Fibroblast of the aortic adventitia (primary cell): ENCODE data around the gene PSMG3. TPM values are rescaled to one million over a fixed set of nuclear protein-coding genes. Genes with fewer than 3 reads are reported as not detected.

Source experiments
- DNase-seq: peaks from one replicate; pipeline ENCODE4 v3.0.0-alpha.2; 2010; ENCODE audit warnings: low read depth
- H3K4me3 ChIP-seq: 2 replicates; pipeline ENCODE4 v1.5.1; 2011; ENCODE audit warnings: low read depth, mild to moderate bottlenecking, control low read depth, low read length, moderate library complexity
- CTCF ChIP-seq: IDR thresholded peaks from 2 replicates; pipeline ENCODE4 v1.5.1; 2011; ENCODE audit warnings: mild to moderate bottlenecking, low read length, control low read depth, inconsistent platforms; ENCODE audit not compliant: insufficient read depth
- total RNA-seq: library from RNA; depleted of rRNA; stranded (reverse); fragments of >200 nt; gene quantifications from 2 replicates; pipeline ENCODE4 v1.2.3, GENCODE V29; 2012; ENCODE audit warnings: low replicate concordance

PSMG3 gene
- total RNA-seq, 1 donor = 20.5 TPM

DNA sequence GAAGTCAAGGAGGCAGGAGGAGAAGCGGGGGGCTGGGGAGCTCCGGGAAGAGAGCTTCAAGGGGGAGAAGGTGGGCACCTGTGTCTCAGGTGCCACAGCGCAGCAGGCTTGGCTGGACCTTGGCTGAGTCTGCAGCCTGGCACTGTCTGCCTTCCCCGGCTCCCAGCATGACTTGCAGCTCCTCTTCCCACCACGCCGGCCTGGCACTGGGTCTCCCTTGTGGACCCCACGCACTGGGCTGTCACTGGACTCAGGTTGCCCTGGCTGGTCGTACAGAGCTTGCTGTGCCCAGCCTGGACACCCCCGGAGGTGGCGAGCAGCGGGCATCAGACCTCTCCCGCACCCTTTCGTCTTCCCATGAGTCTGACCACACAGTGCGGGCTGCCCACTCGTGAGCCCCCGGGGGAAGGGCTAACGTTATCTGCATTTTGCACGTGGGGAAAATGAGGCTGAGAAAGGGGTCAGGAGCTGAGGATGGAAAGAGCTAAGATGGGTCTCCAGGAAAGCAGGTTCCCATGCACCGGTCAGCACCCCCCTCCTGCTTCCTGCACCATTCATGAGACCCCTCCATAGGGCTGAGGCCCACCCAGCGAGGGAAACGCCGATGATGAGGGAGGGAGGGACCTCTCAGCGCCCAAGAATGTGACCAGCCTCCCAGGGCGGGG, 40.3 kb upstream of the PSMG3 start:
- no peak for DNase-seq
- TF ChIP-seq CTCF = no peak
- H3K4me3 ChIP-seq = no peak overlapping the region

GRCh38 chr7:1609023-1609422, 39.2 kb upstream of the PSMG3 start:
- DNase-seq = no peak
- no peak overlapping the region for H3K4me3 ChIP-seq
- no peak for TF ChIP-seq CTCF

GRCh38 chr7:1608318-1608717, 38.5 kb upstream of the PSMG3 start:
- DNase-seq = no peak
- H3K4me3 ChIP-seq = no peak overlapping the region
- TF ChIP-seq CTCF = no peak

DNA sequence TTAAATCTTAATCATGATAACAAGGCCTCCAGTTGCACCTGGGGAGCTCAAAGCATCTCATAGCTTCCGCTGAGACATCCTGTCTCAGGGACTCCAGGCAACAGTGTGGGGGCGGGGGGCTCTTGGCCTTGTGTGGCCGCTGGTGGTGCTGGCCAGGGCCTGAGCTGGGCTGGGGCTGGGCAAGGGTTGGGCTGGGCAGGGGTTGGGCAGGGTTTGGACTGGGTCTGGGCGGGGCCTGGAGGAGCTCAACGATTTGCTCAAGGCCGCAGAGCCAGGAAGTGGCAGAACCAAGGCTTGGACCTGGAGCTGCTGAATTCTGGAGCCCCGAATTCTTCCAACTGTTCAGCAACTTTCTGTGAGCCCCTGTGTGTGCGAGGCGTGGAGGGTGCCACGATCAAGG, 37.9 kb upstream of the PSMG3 start:
- TF ChIP-seq CTCF = no peak
- DNase-seq = no peak
- H3K4me3 ChIP-seq = no peak overlapping the region

DNA sequence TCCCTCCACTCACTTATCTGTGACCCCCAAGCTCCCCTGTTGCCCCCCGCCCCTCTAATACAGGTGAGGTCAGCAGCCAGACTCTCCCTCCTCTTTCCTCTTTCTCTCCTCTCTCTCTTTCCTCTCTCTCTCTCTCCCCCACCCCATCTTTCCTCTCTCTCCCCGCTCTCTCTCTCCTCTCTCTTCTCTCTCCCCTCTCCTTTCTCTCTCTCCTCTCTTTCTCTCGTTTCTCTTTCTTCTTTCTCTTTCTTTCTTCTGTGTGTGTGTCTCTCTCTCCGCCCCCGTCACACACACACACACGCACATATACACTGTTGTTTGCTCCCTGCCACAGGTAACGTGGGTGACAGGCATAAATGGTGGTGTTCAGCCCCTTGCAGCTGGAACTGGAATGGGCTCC, 37.2 kb upstream of the PSMG3 start:
- no peak for DNase-seq
- TF ChIP-seq CTCF = no peak
- H3K4me3 ChIP-seq = no peak overlapping the region

GRCh38 chr7:1604383-1604782, 34.6 kb upstream of the PSMG3 start:
- no peak overlapping the region for H3K4me3 ChIP-seq
- no peak for DNase-seq
- TF ChIP-seq CTCF = no peak
